ENCODE measurements around the gene IFT81. TPM values are rescaled to one million over a fixed set of nuclear protein-coding genes. Genes with fewer than 3 reads are reported as not detected.

The IFT81 gene
- total RNA-seq, 1 experiment from 2014 or later, result 9.0 TPM

DNA sequence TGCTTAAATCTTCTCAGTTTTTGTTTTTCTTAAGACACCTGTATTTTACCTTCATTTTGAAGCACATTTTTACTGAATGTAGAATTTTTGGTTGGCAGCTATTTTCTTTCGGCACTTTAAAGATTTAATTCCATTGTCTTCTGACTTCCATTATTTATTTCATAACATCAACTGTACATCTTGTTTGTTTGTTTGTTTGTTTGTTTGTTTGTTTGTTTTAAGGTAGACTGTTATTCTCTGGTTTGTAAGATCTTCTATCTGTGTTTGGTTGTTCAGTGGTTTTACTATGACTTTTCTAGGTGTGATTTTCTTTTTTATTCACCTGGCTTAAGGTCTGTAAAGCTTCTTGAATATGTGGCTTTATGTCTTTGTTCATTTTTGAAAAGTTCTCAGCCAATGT is 61.9 kb downstream of the IFT81 start:
- BruUV-seq (replicated peaks), result no TSS peak
- no peaks in the 10 kb centered on the region; a peak in 2 of 4 replicates for H3K36me3 ChIP-seq (ENCODE audit: control insufficient read depth in 1 of 2, insufficient read depth in 2 of 2, low read length in 2 of 2)

More for the DNA sequence above, 61.9 kb downstream of the IFT81 start:
- H4K20me1 ChIP-seq (ENCODE audit: insufficient read depth), result no peaks in the 10 kb centered on the region
- TF ChIP-seq CEBPB (IDR thresholded peaks at IDR 0.05; ENCODE audit: low read depth) (no peak), CBX3 (IDR thresholded peaks at IDR 0.05; ENCODE audit: low read depth) (no peak), TCF7L2 (IDR thresholded peaks at IDR 0.05; ENCODE audit: borderline replicate concordance, extremely low read depth, insufficient read depth, insufficient read length) (no peak), FOSL1 (IDR thresholded peaks at IDR 0.05; ENCODE audit: low read depth) (no peak), ZNF274 (IDR thresholded peaks at IDR 0.05; ENCODE audit: low read depth, low read length) (no peak), EZH2phosphoT487 (IDR thresholded peaks at IDR 0.05; ENCODE audit: borderline replicate concordance) (no peak), EGR1 (IDR thresholded peaks at IDR 0.05; ENCODE audit: low read depth) (no peak), RAD21 (IDR thresholded peaks at IDR 0.05; ENCODE audit: low read depth) (no peak), SIN3A (IDR thresholded peaks at IDR 0.05; ENCODE audit: low read depth) (no peak)
- TF ChIP-seq, protein P1, sequence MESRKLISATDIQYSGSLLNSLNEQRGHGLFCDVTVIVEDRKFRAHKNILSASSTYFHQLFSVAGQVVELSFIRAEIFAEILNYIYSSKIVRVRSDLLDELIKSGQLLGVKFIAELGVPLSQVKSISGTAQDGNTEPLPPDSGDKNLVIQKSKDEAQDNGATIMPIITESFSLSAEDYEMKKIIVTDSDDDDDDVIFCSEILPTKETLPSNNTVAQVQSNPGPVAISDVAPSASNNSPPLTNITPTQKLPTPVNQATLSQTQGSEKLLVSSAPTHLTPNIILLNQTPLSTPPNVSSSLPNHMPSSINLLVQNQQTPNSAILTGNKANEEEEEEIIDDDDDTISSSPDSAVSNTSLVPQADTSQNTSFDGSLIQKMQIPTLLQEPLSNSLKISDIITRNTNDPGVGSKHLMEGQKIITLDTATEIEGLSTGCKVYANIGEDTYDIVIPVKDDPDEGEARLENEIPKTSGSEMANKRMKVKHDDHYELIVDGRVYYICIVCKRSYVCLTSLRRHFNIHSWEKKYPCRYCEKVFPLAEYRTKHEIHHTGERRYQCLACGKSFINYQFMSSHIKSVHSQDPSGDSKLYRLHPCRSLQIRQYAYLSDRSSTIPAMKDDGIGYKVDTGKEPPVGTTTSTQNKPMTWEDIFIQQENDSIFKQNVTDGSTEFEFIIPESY (IDR thresholded peaks at IDR 0.05; ENCODE audit: extremely low read depth, insufficient replicate concordance, low read length), result no peak
- TF ChIP-seq, protein P2, sequence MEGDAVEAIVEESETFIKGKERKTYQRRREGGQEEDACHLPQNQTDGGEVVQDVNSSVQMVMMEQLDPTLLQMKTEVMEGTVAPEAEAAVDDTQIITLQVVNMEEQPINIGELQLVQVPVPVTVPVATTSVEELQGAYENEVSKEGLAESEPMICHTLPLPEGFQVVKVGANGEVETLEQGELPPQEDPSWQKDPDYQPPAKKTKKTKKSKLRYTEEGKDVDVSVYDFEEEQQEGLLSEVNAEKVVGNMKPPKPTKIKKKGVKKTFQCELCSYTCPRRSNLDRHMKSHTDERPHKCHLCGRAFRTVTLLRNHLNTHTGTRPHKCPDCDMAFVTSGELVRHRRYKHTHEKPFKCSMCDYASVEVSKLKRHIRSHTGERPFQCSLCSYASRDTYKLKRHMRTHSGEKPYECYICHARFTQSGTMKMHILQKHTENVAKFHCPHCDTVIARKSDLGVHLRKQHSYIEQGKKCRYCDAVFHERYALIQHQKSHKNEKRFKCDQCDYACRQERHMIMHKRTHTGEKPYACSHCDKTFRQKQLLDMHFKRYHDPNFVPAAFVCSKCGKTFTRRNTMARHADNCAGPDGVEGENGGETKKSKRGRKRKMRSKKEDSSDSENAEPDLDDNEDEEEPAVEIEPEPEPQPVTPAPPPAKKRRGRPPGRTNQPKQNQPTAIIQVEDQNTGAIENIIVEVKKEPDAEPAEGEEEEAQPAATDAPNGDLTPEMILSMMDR (IDR thresholded peaks at IDR 0.05 in 2 of 3, conservative IDR thresholded peaks at IDR 0.05 in 1 of 3; ENCODE audit: borderline replicate concordance in 1 of 3, insufficient read depth in 1 of 3, low read depth in 2 of 3, low read length in 2 of 3), result no peak
- no peak overlapping the region for H2AFZ ChIP-seq (ENCODE audit: low read depth, low read length, poor library complexity, severe bottlenecking)
- no peak overlapping the region for H3K9ac ChIP-seq (ENCODE audit: low read length)
- ATAC-seq (no peak), DNase-seq (ENCODE audit: low read depth, low spot score) (no peak)
- H3K9me2 ChIP-seq (ENCODE audit: insufficient read depth), result no peaks in the 10 kb centered on the region
- no peaks in the 10 kb centered on the region for H3K4me1 ChIP-seq (ENCODE audit: control insufficient read depth in 1 of 2, insufficient read depth in 2 of 2, low read length in 2 of 2)
- ChIA-PET CTCF (no interaction called here), RAD21 (ENCODE audit: low non-redundant PET in 1 of 2, low total read pairs in 2 of 2, uncharacterized antibody in 2 of 2, unreplicated experiment in 2 of 2) (no interaction called here), POLR2A (no interaction called here)
- no peaks in the 10 kb centered on the region for H3K79me2 ChIP-seq (ENCODE audit: insufficient read depth, low read length)
- intact Hi-C loops (cut with micrococcal nuclease), result no loop called here
- no peaks in the 10 kb centered on the region for H3K27me3 ChIP-seq (ENCODE audit: insufficient read depth, low read length)
- no peak overlapping the region for H3K27ac ChIP-seq (ENCODE audit: low read depth, low read length)
- no peak overlapping the region for H3K4me2 ChIP-seq (ENCODE audit: low read length)
- H3K9me3 ChIP-seq (ENCODE audit: control insufficient read depth in 1 of 2, insufficient read depth in 1 of 2, low read depth in 1 of 2, low read length in 2 of 2), result peaks cover 10 to 12% of the 10 kb centered on the region in 2 experiments; a peak in 3 of 4 replicates
- H3K4me3 ChIP-seq (replicated peaks in 1 of 2; ENCODE audit: low read depth in 1 of 2, low read length in 2 of 2), result no peak overlapping the region

Measured in HCT116 (cell line).